CD14-positive monocyte (primary cell): ENCODE data around the gene VPS52. TPM values are rescaled to one million over a fixed set of nuclear protein-coding genes. Genes with fewer than 3 reads are reported as not detected.
"Not testable (repeated sequence)": the region's sequence is repeated elsewhere in the genome, so short reads cannot be mapped to it uniquely, and the experiment has no call there.

Experiments
- DNase-seq, 3 donors: peaks; one replicate each; pipeline ENCODE4 v3.0.0-alpha.2; 2011 to 2022
- H2AFZ ChIP-seq: 2 replicates; pipeline ENCODE4 v1.6.0; 2012; ENCODE audit warnings: mild to moderate bottlenecking, low read depth, low read length, inconsistent platforms; ENCODE audit not compliant: insufficient read depth, poor library complexity, severe bottlenecking
- H3K27ac ChIP-seq, 2 donors: 1 replicate in 1 of 2; 2 replicates in 1 of 2; pipeline ENCODE4 v1.5.1; 2012 to 2013; ENCODE audit warnings: low read length in 2 of 2, control low read depth in 1 of 2, inconsistent platforms in 1 of 2, low read depth in 1 of 2, mild to moderate bottlenecking in 1 of 2
- H3K27me3 ChIP-seq, 2 donors: one replicate each; pipeline versions ENCODE4 v1.6.0 to v1.6.1; 2011 to 2013; ENCODE audit warnings: low read length in 2 of 2; ENCODE audit not compliant: control insufficient read depth in 2 of 2, insufficient read depth in 2 of 2
- H3K36me3 ChIP-seq, 2 donors: replicated peaks in 1 of 2; 1 replicate in 1 of 2; 2 replicates in 1 of 2; pipeline versions ENCODE4 v1.5.1 to v1.6.1; 2012 to 2013; ENCODE audit warnings: low read length in 2 of 2, control low read depth in 1 of 2, inconsistent platforms in 1 of 2, mild to moderate bottlenecking in 1 of 2; ENCODE audit not compliant: insufficient read depth in 2 of 2, control insufficient read depth in 1 of 2
- H3K4me1 ChIP-seq, 2 donors: 1 replicate in 1 of 2; 2 replicates in 1 of 2; pipeline versions ENCODE4 v1.5.1 to v1.6.1; 2012 to 2013; ENCODE audit warnings: low read length in 2 of 2, control low read depth in 1 of 2, inconsistent platforms in 1 of 2, mild to moderate bottlenecking in 1 of 2, moderate library complexity in 1 of 2; ENCODE audit not compliant: insufficient read depth in 2 of 2, control insufficient read depth in 1 of 2
- H3K4me2 ChIP-seq: replicated peaks from 2 replicates; pipeline ENCODE3; 2012; ENCODE audit warnings: low read length, moderate library complexity, mild to moderate bottlenecking; ENCODE audit not compliant: poor library complexity, severe bottlenecking; ENCODE audit errors: extremely low read depth
- H3K4me3 ChIP-seq, 3 experiments: fragments of 200-600 bp in 1 of 3; sonication (generic) in 1 of 3; replicated peaks in 1 of 3; 1 replicate in 2 of 3; 2 replicates in 1 of 3; pipeline ENCODE4 v1.5.1; 2011 to 2013; ENCODE audit warnings: low read length in 3 of 3, mild to moderate bottlenecking in 3 of 3, control low read depth in 2 of 3, low read depth in 2 of 3, inconsistent platforms in 1 of 3, moderate library complexity in 1 of 3
- H3K79me2 ChIP-seq: 2 replicates; pipeline ENCODE4 v1.6.0; 2012; ENCODE audit warnings: mild to moderate bottlenecking, control low read depth, inconsistent platforms, low read length, moderate library complexity; ENCODE audit not compliant: insufficient read depth
- H3K9ac ChIP-seq: 2 replicates; pipeline ENCODE4 v1.6.0; 2017; ENCODE audit warnings: low read length, mild to moderate bottlenecking; ENCODE audit not compliant: insufficient read depth, poor library complexity, severe bottlenecking
- H3K9me3 ChIP-seq, 2 donors: replicated peaks in 1 of 2; 1 replicate in 1 of 2; 2 replicates in 1 of 2; pipeline versions ENCODE4 v1.5.1 to v1.6.1; 2012 to 2013; ENCODE audit warnings: low read length in 2 of 2, control low read depth in 1 of 2; ENCODE audit not compliant: control insufficient read depth in 1 of 2, insufficient read depth in 1 of 2
- H4K20me1 ChIP-seq: 2 replicates; pipeline ENCODE4 v1.6.0; 2012; ENCODE audit warnings: mild to moderate bottlenecking, low read length, control low read depth, moderate library complexity; ENCODE audit not compliant: insufficient read depth
- H3K27ac Mint-ChIP-seq, 7 donors: one replicate each; pipeline ENCODE4 v1.8.0; 2020; ENCODE audit warnings: mild to moderate bottlenecking in 7 of 7, mixed read lengths in 7 of 7, moderate library complexity in 6 of 7, inconsistent platforms in 2 of 7
- H3K27me3 Mint-ChIP-seq, 3 donors: one replicate each; pipeline ENCODE4 v1.8.0; 2021 to 2022; ENCODE audit warnings: low read depth in 3 of 3, mild to moderate bottlenecking in 3 of 3, mixed read lengths in 3 of 3, moderate library complexity in 3 of 3, inconsistent platforms in 1 of 3
- H3K36me3 Mint-ChIP-seq, 2 donors: one replicate each; pipeline ENCODE4 v1.8.0; 2020; ENCODE audit warnings: mixed read lengths in 2 of 2, inconsistent platforms in 1 of 2, mild to moderate bottlenecking in 1 of 2
- H3K4me1 Mint-ChIP-seq: one replicate; pipeline ENCODE4 v1.8.0; 2020; ENCODE audit warnings: mild to moderate bottlenecking, mixed read lengths
- H3K4me3 Mint-ChIP-seq, 2 donors: one replicate each; pipeline ENCODE4 v1.8.0; 2020; ENCODE audit warnings: mild to moderate bottlenecking in 2 of 2, mixed read lengths in 2 of 2, moderate library complexity in 1 of 2
- H3K9me3 Mint-ChIP-seq, 7 donors: one replicate each; pipeline ENCODE4 v1.8.0; 2020 to 2022; ENCODE audit warnings: mixed read lengths in 7 of 7, mild to moderate bottlenecking in 6 of 7, moderate library complexity in 6 of 7, inconsistent platforms in 2 of 7
- WGBS: methylation state at CpG from one replicate; pipeline ENCODE4 v1.1.5; 2013; ENCODE audit warnings: missing lambda C conversion rate; ENCODE audit not compliant: insufficient coverage; 5-methylcytosine and 5-hydroxymethylcytosine counted together
- intact Hi-C, 2 donors: fragments of 100-400 bp; cut with micrococcal nuclease; formaldehyde crosslinking; loops; one replicate each; pipeline versions ENCODE4 v1.15.0 to v1.15.1; 2023
- polyA plus RNA-seq, 3 donors: library from polyadenylated mRNA; depleted of rRNA in 1 of 3; unstranded in 2 of 3; stranded (reverse) in 1 of 3; fragments of 300-500 nt in 2 of 3; fragments of >200 nt in 1 of 3; fragmentation: Illumina TruSeq in 2 of 3; gene quantifications; 1 replicate in 2 of 3; 2 replicates in 1 of 3; pipeline ENCODE4 v1.2.3, GENCODE V29; 2012 to 2021
- TF ChIP-seq, protein P1 (sequence below): fragments of 200-600 bp; IDR thresholded peaks from one replicate; pipeline ENCODE4 v1.8.0; 2022; ENCODE audit warnings: antibody characterized with exemption, mild to moderate bottlenecking

Gene VPS52
- polyA plus RNA-seq, 3 donors: 11.0 to 150 (median 14.5) TPM

- 46% methylated on average over 5 of the region's 6 CpGs for WGBS
- TF ChIP-seq, protein P1, sequence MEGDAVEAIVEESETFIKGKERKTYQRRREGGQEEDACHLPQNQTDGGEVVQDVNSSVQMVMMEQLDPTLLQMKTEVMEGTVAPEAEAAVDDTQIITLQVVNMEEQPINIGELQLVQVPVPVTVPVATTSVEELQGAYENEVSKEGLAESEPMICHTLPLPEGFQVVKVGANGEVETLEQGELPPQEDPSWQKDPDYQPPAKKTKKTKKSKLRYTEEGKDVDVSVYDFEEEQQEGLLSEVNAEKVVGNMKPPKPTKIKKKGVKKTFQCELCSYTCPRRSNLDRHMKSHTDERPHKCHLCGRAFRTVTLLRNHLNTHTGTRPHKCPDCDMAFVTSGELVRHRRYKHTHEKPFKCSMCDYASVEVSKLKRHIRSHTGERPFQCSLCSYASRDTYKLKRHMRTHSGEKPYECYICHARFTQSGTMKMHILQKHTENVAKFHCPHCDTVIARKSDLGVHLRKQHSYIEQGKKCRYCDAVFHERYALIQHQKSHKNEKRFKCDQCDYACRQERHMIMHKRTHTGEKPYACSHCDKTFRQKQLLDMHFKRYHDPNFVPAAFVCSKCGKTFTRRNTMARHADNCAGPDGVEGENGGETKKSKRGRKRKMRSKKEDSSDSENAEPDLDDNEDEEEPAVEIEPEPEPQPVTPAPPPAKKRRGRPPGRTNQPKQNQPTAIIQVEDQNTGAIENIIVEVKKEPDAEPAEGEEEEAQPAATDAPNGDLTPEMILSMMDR: no peak
- Histone ChIP-seq H3K79me2 (no peaks in the 10 kb centered on the region), H4K20me1 (no peaks in the 10 kb centered on the region), H3K4me2 (no peak overlapping the region), H3K36me3 (no peaks in the 10 kb centered on the region), H2AFZ (no peak overlapping the region), H3K4me1 (no peaks in the 10 kb centered on the region), H3K4me3 (no peak overlapping the region), H3K27me3 (peaks cover 2 to 11% of the 10 kb centered on the region in 2 donors), H3K9me3 (no peaks in the 10 kb centered on the region), H3K27ac (no peak overlapping the region), H3K9ac (no peak overlapping the region)
- Mint-ChIP-seq H3K4me1 (no peaks in the 10 kb centered on the region), H3K27ac (no peak overlapping the region), H3K4me3 (no peak overlapping the region), H3K9me3 (peaks cover 0 to 5% (median 0%) of the 10 kb centered on the region in 7 donors), H3K27me3 (peaks cover 14 to 25% (median 23%) of the 10 kb centered on the region in 3 donors), H3K36me3 (no peaks in the 10 kb centered on the region)
- intact Hi-C loops: no loop called here
- no peak for DNase-seq
Measured at GRCh38 chr6:33235221-33235634, 36.4 kb downstream of the VPS52 start.

- H3K9me3 ChIP-seq, H3K79me2 ChIP-seq, H3K4me1 Mint-ChIP-seq, H3K36me3 ChIP-seq, H3K9ac ChIP-seq, H3K9me3 Mint-ChIP-seq, H2AFZ ChIP-seq, H3K27ac Mint-ChIP-seq, H3K4me1 ChIP-seq, H3K36me3 Mint-ChIP-seq, H3K4me2 ChIP-seq, H3K27ac ChIP-seq, H3K4me3 Mint-ChIP-seq, intact Hi-C loops, H3K4me3 ChIP-seq, DNase-seq, H4K20me1 ChIP-seq: not testable (repeated sequence)
- peaks cover 28 to 50% (median 30%) of the 10 kb centered on the region in 3 donors for H3K27me3 Mint-ChIP-seq
- peaks cover 15 to 39% of the 10 kb centered on the region in 2 donors for H3K27me3 ChIP-seq
- WGBS: 57% methylated on average over 6 of the region's 14 CpGs
Measured at GRCh38 chr6:33226503-33227120, 45.1 kb downstream of the VPS52 start.
